Middle frontal gyrus (tissue), 1 donor: Measurements from ENCODE around the gene RTP1.
"Not testable (repeated sequence)": the region's sequence is repeated elsewhere in the genome, so short reads cannot be mapped to it uniquely, and the experiment has no call there.

ENCODE experiments used
- DNase-seq: peaks from one replicate; pipeline ENCODE4 v3.0.0-alpha.2; 2015; ENCODE audit warnings: low spot score; ENCODE audit errors: extremely low spot score

RTP1 gene

GRCh38 chr3:187238239-187238638 lies 41.0 kb downstream of the RTP1 start:
- no peak for DNase-seq

DNA sequence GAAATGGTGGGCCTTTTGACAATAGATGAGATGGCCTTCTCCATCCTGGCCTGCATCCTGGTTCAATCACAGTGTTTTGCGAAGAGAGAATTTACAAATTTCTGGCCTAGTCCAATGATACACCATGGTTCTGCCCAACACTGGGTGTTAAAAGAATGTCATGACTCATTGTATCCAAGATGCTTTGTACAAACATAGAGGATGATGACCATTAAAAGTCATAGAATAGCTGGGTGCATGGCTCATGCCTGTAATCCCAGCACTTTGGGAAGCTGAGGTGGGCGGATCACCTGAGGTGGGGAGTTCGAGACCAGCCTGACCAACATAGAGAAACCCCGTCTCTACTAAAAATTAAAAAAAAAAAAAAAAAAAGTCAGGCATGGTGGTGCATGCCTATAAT lies 41.5 kb downstream of the RTP1 start:
- not testable (repeated sequence) for DNase-seq

DNA sequence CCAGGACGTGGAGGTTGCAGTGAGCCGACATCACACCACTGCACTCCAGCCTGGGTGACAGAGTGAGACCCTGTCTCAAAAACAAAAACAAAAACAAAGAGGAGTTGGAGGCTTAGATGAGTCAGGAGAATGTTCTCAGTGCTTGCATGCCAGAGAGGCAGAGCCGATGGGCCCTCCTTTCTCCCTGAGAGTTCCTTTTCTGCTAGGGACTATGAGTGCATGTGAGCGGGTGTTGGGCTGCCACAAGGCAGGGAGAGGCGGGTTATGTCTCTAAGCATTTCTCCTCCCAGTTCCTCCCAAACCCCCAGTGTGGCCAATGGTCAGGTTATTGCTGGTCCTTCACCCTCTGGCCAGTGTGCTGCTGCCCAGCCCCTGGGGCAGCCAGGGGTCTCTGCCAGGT lies 45.1 kb downstream of the RTP1 start:
- no peak for DNase-seq

DNA sequence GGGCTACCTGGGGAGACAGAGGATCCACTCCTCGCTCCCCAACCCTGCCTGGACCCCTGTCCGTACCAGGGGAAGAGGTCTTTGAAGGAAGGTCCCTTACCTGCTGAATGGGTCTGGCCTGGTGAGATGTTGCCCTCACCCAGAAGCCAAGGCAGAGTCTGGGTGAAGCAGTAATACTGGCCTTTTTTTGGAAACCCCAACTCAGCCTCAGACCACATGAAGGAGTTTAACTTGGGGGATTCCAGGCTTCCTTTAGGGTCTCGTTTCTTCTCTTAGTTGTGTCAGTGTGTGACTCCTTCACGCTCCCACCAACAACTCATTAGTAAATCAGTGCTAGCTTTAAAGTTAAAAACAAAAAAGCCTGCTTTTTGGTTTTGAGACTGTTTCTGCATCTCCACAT lies 45.6 kb downstream of the RTP1 start:
- no peak for DNase-seq

GRCh38 chr3:187243933-187244524 lies 46.7 kb downstream of the RTP1 start:
- DNase-seq: no peak

DNA sequence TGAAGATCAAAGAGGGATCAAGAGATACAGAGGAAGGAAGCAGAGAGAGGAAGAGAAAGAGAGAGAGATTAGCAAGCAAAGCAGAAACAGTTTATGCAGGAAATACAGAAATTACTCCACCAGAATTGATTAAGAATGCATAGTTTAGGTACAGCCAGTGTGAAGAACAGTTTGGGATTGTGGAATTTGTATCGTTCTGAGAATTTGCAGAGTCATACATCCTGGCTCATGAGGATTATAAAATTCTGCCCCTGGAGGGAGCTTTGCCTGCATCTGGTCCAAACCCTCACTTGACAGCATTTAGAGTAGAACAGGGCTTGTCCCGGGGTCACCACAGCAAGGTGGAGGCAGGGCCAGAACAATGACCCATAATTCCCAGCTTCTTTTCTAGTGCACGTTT lies 50.1 kb downstream of the RTP1 start:
- no peak for DNase-seq
